ENCODE data around the gene ATP6V1B1. TPM values are rescaled to one million over a fixed set of nuclear protein-coding genes. Genes with fewer than 3 reads are reported as not detected.
A peak's percentile ranks its signal among the peaks of the same experiment; 100 is the strongest.

ATP6V1B1 gene
- total and polyA plus RNA-seq, 2 of the 13 experiments (the other 11 are each of a cell fraction or from before 2014, with no cell fraction given), result 0.58 to 1.6 TPM

DNA sequence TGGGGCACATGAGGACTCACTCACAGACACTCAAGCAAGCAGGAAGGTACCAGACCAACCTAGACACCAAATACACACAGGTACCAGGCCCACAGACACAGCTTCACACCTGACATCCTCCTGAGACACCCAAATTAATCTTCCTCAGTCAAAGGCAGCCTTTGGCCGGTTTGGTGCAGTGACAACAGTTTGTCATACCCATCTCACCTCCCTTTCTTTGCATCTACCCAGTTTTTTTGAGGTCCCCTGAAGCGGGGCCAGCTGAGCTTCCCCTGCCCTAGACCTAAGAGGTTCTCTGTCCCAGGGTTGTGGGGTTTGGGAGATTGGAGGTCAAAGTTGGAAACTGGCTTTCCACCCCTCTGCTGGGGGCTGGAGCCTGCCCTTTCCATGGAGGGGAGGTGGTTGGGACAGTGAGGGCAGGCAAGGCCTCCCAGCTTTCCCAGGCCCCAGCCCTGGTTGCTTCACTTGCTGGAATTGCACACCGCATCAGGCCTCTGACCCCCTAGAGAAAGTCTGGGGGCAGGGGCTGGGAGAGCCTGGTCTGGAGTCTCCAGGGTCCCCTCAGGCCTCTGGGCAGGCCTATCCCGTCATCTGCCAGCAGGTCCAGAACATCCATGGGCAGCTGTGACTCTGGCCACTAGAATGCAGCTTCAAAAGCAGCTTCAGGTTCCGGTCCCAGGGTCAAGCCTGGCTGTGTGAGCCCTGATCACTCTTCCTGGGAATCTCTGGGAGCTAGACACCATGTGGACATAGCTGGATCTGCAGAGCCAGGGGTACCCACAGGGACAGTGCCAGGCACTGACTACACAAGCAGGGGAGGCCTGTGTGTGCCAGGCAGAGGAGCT is 71.5 kb downstream of the ATP6V1B1 start (continued):
- TF ChIP-seq THYN1 (CRISPR knock-in tag; IDR thresholded peaks at IDR 0.05; ENCODE audit: borderline replicate concordance, low read depth) (no peak), ZNF501 (CRISPR knock-in tag; IDR thresholded peaks at IDR 0.05) (0 out of 2 replicates have a peak, but pooled peaks have one; percentile 26), ATF7-NPFF (CRISPR knock-in tag; IDR thresholded peaks at IDR 0.05; ENCODE audit: low read depth) (no peak), RXRA (CRISPR knock-in tag; IDR thresholded peaks at IDR 0.05) (no peak), ZNF180 (CRISPR knock-in tag; IDR thresholded peaks at IDR 0.05; ENCODE audit: borderline replicate concordance, low read depth) (no peak), HNF4A (CRISPR knock-in tag; IDR thresholded peaks at IDR 0.05) (peak; percentile 39), MIXL1 (CRISPR knock-in tag; IDR thresholded peaks at IDR 0.05) (no peak)
- TF ChIP-seq, protein P1, sequence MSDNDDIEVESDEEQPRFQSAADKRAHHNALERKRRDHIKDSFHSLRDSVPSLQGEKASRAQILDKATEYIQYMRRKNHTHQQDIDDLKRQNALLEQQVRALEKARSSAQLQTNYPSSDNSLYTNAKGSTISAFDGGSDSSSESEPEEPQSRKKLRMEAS (IDR thresholded peaks at IDR 0.05), result peak; percentile 16; the same call in 1 of the 2 replicates
- TF ChIP-seq, protein P2, sequence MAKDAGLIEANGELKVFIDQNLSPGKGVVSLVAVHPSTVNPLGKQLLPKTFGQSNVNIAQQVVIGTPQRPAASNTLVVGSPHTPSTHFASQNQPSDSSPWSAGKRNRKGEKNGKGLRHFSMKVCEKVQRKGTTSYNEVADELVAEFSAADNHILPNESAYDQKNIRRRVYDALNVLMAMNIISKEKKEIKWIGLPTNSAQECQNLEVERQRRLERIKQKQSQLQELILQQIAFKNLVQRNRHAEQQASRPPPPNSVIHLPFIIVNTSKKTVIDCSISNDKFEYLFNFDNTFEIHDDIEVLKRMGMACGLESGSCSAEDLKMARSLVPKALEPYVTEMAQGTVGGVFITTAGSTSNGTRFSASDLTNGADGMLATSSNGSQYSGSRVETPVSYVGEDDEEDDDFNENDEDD (CRISPR knock-in tag; IDR thresholded peaks at IDR 0.05; ENCODE audit: borderline replicate concordance), result peak; percentile 19; the same call in 1 of the 2 replicates

DNA sequence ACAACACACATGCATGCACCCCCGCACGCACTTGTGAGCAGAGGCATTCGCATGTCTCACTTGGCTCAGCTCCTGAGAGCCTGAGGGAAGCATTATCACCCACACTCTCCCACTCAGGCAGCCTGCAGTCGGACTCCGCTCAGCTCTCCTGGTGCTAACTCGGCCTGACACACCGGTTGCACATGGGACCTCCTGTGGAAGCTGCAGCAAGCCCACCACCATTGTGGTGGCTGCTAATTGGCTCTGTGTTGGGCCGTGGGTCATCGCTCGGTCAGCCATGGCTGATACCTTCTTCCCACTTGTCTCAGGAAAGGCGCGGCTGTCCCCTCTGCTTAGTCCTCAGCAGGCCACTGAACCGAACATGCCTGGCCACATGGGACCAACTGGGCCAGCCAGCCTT is 72.6 kb downstream of the ATP6V1B1 start:
- H3K27me3 ChIP-seq (ENCODE audit: control insufficient read depth in 1 of 2, insufficient read depth in 2 of 2, low read length in 2 of 2), result peaks cover 0 to 5% of the 10 kb centered on the region in 2 experiments; a peak in 2 of 5 replicates
- H3K9me3 ChIP-seq (ENCODE audit: low read length), result no peaks in the 10 kb centered on the region
- H2AFZ ChIP-seq (ENCODE audit: low read length), result no peak overlapping the region
- intact Hi-C loops (cut with micrococcal nuclease; ENCODE audit: unreplicated experiment) (loop anchor here (5.0 kb wide), 1 partner anchor 59 kb away; the partner anchor contains the start of gene NAGK), in situ Hi-C loops (cut with HindIII; ENCODE audit: extremely low pct_ligation_motif_present, low pct_unique_long_range_greater_than_20kb) (no loop called here)
- H4K20me1 ChIP-seq (ENCODE audit: insufficient read depth, low read length), result no peaks in the 10 kb centered on the region
- WGBS (ENCODE audit: low lambda C conversion rate), result 90% methylated on average over 10 of the region's 13 CpGs
- H3K27ac ChIP-seq (ENCODE audit: extremely low read length, insufficient read depth, low read length), result no peak overlapping the region
- ATAC-seq, result no peak; the same call in 2 of the 3 replicates
- FAIRE-seq, result no peak
- no TSS peak for BruUV-seq (replicated peaks)
- POLR2A ChIA-PET, result interaction anchor here (2.3 kb wide), 1 partner anchor 60 kb away, joined by 15 read pairs; the partner anchor contains the start of gene NAGK
- H3K4me2 ChIP-seq (ENCODE audit: low read depth, low read length), result no peak overlapping the region
- no peak overlapping the region for H3K4me3 ChIP-seq (replicated peaks in 1 of 3; ENCODE audit: insufficient read depth in 1 of 3, low read depth in 2 of 3, low read length in 3 of 3)
- peaks cover 33% of the 10 kb centered on the region for H3K4me1 ChIP-seq (ENCODE audit: insufficient read depth, low read length)
- H3K79me2 ChIP-seq (ENCODE audit: insufficient read depth, low read length), result no peaks in the 10 kb centered on the region
- DNase-seq (ENCODE audit: low spot score), result no peak
- H3K36me3 ChIP-seq (replicated peaks in 1 of 2; ENCODE audit: control insufficient read depth in 1 of 2, insufficient read depth in 2 of 2, low read length in 2 of 2), result no peaks in the 10 kb centered on the region
- no peak overlapping the region for H3K9ac ChIP-seq (ENCODE audit: insufficient read depth, low read depth, low read length)
- CTCF ChIA-PET (ENCODE audit: low intra/inter-chr PET ratio, low total read pairs), result no interaction called here
- TF ChIP-seq ZNF605 (CRISPR knock-in tag; IDR thresholded peaks at IDR 0.05) (no peak), ZNF44 (CRISPR knock-in tag; IDR thresholded peaks at IDR 0.05) (no peak), DNMT1 (CRISPR knock-in tag; IDR thresholded peaks at IDR 0.05) (0 out of 2 replicates have a peak, but pooled peaks have one; percentile 74), HOXA7 (CRISPR knock-in tag; IDR thresholded peaks at IDR 0.05) (0 out of 2 replicates have a peak, but pooled peaks have one; percentile 32), YEATS2 (CRISPR knock-in tag; IDR thresholded peaks at IDR 0.05; ENCODE audit: borderline replicate concordance) (no peak), MTA1 (CRISPR knock-in tag; IDR thresholded peaks at IDR 0.05; ENCODE audit: borderline replicate concordance) (peak; percentile 37; the same call in 1 of the 2 replicates)
- TF ChIP-seq, protein P3, sequence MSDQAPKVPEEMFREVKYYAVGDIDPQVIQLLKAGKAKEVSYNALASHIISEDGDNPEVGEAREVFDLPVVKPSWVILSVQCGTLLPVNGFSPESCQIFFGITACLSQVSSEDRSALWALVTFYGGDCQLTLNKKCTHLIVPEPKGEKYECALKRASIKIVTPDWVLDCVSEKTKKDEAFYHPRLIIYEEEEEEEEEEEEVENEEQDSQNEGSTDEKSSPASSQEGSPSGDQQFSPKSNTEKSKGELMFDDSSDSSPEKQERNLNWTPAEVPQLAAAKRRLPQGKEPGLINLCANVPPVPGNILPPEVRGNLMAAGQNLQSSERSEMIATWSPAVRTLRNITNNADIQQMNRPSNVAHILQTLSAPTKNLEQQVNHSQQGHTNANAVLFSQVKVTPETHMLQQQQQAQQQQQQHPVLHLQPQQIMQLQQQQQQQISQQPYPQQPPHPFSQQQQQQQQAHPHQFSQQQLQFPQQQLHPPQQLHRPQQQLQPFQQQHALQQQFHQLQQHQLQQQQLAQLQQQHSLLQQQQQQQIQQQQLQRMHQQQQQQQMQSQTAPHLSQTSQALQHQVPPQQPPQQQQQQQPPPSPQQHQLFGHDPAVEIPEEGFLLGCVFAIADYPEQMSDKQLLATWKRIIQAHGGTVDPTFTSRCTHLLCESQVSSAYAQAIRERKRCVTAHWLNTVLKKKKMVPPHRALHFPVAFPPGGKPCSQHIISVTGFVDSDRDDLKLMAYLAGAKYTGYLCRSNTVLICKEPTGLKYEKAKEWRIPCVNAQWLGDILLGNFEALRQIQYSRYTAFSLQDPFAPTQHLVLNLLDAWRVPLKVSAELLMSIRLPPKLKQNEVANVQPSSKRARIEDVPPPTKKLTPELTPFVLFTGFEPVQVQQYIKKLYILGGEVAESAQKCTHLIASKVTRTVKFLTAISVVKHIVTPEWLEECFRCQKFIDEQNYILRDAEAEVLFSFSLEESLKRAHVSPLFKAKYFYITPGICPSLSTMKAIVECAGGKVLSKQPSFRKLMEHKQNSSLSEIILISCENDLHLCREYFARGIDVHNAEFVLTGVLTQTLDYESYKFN (CRISPR knock-in tag; conservative IDR thresholded peaks at IDR 0.05), result 0 out of 2 replicates have a peak, but pooled peaks have one; percentile 2

Measured in HepG2 (cell line).